ENCODE results near the gene ANXA10.

DNA sequence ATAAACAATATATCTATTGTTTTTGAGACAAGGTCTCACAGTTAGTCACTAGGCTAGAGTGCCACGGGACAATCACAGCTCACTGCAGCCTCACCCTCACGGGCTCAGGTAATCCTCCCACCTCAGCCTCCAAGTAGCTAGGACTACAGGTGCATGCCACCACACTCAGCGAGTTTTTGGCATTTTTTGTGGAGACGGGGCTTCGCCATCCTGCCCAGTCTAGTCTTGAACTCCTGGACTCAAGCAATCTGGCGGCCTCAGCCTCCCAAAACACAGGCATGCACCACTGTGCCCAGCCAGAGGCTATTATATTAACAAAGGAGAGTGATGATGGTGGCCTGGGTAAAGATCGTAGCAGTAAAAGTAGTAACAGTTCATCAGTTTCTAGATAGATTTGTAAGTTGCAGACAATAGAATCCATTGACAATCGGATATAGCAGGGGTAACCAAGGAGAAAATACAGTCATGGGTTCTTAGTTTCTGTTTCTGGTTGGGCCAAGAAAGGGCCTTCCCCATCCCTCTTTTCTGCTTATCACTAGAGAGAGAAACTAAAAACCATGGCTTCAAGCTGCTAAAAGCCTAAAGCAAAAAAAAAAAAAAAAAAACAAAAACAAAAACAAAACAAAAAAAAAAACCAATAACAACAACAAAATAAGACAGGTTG is 60.6 kb downstream of the ANXA10 start:
- TF ChIP-seq, protein P1, sequence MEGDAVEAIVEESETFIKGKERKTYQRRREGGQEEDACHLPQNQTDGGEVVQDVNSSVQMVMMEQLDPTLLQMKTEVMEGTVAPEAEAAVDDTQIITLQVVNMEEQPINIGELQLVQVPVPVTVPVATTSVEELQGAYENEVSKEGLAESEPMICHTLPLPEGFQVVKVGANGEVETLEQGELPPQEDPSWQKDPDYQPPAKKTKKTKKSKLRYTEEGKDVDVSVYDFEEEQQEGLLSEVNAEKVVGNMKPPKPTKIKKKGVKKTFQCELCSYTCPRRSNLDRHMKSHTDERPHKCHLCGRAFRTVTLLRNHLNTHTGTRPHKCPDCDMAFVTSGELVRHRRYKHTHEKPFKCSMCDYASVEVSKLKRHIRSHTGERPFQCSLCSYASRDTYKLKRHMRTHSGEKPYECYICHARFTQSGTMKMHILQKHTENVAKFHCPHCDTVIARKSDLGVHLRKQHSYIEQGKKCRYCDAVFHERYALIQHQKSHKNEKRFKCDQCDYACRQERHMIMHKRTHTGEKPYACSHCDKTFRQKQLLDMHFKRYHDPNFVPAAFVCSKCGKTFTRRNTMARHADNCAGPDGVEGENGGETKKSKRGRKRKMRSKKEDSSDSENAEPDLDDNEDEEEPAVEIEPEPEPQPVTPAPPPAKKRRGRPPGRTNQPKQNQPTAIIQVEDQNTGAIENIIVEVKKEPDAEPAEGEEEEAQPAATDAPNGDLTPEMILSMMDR (IDR thresholded peaks at IDR 0.05; ENCODE audit: low read depth, low read length): no peak
- TF ChIP-seq EZH2phosphoT487 (IDR thresholded peaks at IDR 0.05; ENCODE audit: low read depth): no peak
